ENCODE data around the gene CREB3L1.
A peak's percentile ranks its signal among the peaks of the same experiment; 100 is the strongest.

Gene CREB3L1

GRCh38 chr11:46248289-46249102, 29.0 kb upstream of the CREB3L1 start:
- TF ChIP-seq, protein P1, sequence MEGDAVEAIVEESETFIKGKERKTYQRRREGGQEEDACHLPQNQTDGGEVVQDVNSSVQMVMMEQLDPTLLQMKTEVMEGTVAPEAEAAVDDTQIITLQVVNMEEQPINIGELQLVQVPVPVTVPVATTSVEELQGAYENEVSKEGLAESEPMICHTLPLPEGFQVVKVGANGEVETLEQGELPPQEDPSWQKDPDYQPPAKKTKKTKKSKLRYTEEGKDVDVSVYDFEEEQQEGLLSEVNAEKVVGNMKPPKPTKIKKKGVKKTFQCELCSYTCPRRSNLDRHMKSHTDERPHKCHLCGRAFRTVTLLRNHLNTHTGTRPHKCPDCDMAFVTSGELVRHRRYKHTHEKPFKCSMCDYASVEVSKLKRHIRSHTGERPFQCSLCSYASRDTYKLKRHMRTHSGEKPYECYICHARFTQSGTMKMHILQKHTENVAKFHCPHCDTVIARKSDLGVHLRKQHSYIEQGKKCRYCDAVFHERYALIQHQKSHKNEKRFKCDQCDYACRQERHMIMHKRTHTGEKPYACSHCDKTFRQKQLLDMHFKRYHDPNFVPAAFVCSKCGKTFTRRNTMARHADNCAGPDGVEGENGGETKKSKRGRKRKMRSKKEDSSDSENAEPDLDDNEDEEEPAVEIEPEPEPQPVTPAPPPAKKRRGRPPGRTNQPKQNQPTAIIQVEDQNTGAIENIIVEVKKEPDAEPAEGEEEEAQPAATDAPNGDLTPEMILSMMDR (IDR thresholded peaks at IDR 0.05; ENCODE audit: low read depth, low read length): no peak
- peak; percentile 88 to 98 for DNase-seq (ENCODE audit: low read depth in 2 of 2)
- H3K4me3 ChIP-seq (replicated peaks in 1 of 2; ENCODE audit: low read depth in 2 of 2, low read length in 2 of 2): no peak overlapping the region

DNA sequence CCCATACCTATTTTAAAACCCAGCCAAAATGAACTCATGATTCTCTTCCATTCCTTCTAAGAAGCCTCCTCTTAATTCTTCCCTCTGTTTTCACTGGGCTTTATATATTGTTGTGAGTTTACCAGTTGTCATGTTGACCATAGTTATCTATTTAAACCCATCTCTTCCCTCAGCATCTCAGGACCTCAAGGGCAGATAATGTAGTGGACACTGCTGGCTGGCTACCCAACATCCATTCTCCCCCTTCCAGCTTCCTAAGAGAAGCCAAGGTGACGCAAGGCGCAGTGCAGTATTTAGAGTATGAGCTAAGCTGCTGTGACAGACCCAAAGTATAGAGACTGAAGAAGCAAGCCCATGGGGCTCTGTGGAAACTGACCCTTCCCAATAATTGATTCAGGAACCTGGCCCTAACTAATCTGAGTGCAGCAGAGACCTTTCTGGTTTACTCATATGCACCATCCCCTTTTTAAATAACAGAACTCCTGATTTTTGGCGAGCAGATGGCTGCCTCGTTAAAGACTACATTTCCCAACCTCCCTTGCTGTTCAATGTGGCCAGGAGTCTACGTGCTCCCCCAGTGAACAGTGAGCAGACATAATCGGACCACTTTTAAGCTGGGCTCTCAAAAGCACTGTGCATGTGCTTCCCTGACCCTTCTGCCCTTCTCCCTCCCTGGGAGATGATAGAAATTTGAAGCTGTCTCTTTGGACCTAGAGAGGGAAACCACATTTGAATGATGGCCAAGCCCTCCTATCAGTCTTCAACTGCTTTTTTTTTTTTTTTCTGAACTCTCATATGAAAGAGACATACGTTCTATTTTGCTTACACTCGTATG, 28.1 kb upstream of the CREB3L1 start:
- DNase-seq (ENCODE audit: low read depth in 2 of 2): peak; percentile 55 to 67
- TF ChIP-seq, protein P1 (IDR thresholded peaks at IDR 0.05; ENCODE audit: low read depth, low read length): no peak
- no peak overlapping the region for H3K4me3 ChIP-seq (replicated peaks in 1 of 2; ENCODE audit: low read depth in 2 of 2, low read length in 2 of 2)

DNA sequence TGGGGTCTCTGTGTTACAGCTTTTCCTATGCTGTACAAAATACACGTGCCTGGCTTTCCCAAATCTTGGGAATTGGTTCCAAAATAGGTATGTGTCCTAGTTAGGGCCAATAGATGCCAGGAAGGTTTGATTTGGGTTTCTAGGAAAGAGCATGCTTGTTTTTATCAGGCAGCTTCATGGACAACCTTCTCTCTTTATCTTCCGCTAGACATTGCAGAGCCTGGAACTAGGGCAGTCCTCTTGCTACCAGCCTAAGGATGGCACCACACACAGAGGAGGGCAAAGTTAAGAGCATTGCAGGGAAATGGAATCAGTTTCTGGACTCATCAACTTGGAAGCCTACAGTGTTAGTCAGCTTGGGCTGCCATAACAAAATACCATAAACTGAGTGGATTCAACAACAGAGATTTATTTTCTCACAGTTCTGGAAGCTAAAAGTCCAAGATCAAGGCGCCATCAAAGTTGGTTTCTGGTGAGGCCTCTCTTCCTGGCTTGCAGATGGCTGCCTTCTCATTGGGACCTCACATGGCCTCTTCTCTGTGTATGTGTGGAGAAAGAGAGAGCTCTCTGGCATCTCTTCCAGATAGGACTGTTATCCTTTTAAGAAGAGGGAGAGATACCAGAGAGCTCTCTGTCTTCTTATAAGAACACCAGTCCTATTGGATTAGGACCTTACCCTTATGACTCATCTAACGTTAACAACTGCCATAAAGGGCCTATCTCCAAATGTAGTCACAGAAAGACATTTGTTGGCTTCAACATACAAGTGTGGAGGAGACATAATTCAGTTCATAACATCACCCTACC, 27.3 kb upstream of the CREB3L1 start:
- DNase-seq (ENCODE audit: low read depth in 2 of 2): peak in 1 of 2 donors; percentile 43
- TF ChIP-seq, protein P1 (IDR thresholded peaks at IDR 0.05; ENCODE audit: low read depth, low read length): no peak
- no peak overlapping the region for H3K4me3 ChIP-seq (replicated peaks in 1 of 2; ENCODE audit: low read depth in 2 of 2, low read length in 2 of 2)

GRCh38 chr11:46250745-46251052, 26.8 kb upstream of the CREB3L1 start:
- DNase-seq (ENCODE audit: low read depth in 2 of 2): no peak
- H3K4me3 ChIP-seq (replicated peaks in 1 of 2; ENCODE audit: low read depth in 2 of 2, low read length in 2 of 2): no peak overlapping the region
- TF ChIP-seq, protein P1 (IDR thresholded peaks at IDR 0.05; ENCODE audit: low read depth, low read length): no peak

DNA sequence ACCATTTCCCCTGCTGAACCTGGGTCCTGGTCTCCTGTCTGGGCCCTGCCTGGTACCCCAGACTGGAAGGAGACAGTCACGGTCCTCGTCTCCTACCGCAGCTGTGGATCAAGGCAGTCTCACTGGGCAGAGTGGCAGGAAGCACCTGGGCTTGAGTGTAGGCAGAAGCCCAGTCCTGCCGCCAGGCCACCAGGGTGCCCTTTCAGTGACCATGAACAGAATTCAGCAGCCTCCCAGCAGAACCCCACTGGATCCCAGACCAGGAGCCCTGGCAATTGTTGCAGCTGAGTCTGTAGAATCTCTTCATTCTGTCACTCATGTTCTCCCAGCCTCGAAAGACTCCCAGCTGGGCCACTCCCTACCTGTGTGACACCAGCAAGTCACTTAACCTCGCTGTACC, 25.5 kb upstream of the CREB3L1 start:
- no peak for DNase-seq (ENCODE audit: low read depth in 2 of 2)
- TF ChIP-seq, protein P1 (IDR thresholded peaks at IDR 0.05; ENCODE audit: low read depth, low read length): no peak
- no peak overlapping the region for H3K4me3 ChIP-seq (replicated peaks in 1 of 2; ENCODE audit: low read depth in 2 of 2, low read length in 2 of 2)

- no peak overlapping the region for H3K4me3 ChIP-seq (replicated peaks in 1 of 2; ENCODE audit: low read depth in 2 of 2, low read length in 2 of 2)
- peak in 1 of 2 donors; percentile 45 for DNase-seq (ENCODE audit: low read depth in 2 of 2)
- TF ChIP-seq, protein P1 (IDR thresholded peaks at IDR 0.05; ENCODE audit: low read depth, low read length): no peak
These were observed 25.0 kb upstream of the CREB3L1 start for GRCh38 chr11:46252373-46252914.
